Activated gamma-delta T cell treated with Interleukin-2 at 50 U/mL for 16 hours (primary cell): ENCODE measurements around the gene MYCBPAP.

Experiments used
- DNase-seq: peaks from one replicate; pipeline ENCODE4 v3.0.0-alpha.2; 2020

MYCBPAP gene

DNA sequence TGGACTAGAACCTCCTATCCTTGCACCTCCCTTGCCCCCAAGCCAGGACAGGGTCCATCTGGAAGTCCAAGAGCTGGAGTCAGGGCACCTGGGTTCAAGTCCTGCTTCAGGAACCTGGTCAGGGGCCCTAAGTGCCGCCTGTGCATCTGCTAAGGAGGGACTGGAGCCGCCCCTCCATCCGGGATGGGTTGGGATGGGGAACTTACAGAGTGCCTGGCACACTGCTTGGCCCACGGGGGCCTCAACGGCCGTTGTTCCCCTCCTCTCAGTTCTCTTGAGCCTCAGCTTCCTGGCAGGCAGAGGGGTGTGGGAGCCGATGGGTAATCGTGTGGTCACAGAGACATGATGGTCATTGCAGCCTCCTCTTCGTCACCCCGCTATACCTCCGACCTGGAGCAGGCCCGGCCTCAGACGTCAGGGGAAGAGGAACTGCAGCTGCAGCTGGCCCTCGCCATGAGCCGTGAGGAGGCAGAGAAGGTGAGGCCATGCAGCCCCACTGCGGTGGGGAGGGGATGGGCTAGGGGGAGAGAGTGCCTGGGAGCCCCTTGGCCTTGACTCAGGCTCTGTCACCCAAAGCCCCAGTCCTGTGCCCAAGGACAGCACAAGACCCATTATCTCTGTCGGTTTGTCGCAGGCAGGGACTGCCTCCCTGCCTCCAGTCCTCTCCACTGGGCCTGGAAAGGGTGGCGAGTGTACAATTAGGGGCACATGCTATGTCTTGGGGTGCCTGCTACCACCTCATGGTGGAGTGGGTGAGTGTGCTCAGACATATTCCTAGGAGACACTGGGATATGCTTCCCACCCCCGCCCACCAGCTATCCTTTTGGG is 29.7 kb downstream of the MYCBPAP start:
- DNase-seq, result no peak

DNA sequence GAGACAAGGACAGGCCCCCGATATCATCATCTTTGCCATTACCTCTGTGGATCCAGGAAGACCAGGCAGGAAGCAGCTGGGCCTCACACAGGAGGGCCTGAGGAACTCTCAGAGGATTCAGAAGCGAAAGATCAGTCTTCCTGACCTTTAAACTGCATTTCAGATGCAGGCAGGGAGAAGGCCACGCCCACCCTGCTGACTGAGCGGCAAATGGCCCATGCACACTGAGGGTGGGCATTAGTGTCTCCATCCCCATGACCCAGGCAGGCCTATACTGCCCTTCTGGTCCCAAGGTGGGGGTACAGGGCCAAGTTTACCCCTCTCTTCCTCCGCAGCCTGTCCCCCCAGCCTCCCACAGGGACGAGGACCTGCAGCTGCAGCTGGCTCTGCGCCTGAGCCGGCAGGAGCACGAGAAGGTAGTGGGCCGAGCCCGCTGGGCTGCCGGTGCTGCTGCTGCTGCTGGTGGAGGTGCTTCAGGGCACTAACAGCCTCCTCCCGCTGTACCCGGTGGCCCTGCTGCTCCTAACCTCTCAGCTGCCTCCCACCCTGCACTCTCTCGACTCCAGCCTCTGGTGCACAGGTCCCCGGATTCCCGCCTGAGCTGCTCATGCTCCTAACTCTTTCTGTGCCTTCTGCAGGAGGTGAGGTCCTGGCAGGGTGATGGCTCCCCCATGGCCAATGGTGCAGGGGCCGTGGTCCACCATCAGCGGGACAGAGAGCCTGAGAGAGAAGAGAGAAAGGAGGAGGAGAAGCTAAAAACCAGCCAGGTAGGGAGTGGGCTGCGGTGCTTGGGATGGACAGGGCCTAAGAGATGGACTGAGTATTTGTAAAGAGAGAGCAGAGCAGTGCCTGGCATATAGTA is 30.5 kb downstream of the MYCBPAP start:
- DNase-seq, result no peak

DNA sequence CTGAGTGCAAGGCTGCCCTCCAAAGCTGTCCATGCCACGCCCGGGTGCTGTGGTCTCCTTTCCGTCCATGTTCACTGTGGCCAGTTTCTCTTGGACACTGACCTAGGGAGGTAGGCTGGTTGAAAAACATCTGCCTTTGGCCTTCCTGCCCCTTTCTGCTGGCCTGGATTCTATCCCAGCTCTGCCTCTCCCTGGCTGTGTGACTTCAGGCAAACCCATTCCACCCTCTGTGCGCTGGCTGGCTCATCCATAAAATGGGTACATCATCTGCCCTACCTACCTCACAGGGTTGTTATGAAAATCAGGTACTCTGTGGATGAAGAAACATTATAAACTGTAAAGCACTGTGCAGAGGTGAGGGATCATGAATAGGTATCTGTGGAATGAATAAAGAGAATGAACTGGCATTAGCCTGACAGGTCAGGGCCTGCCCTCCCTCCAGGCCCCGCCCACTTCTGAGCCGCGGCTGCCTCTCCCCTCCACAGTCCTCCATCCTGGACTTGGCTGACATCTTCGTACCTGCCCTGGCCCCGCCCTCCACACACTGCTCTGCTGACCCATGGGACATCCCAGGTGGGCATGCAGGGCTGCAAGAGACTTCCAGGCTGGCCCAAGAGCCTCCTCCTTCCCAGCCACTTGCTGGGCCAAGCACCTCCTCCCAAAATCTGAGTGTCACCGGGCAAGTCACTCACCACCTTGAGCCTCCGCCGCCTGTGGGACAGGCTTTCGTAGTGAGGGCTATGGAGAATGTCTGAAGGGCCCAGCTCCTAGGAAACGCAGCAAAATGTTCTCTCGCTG is 31.7 kb downstream of the MYCBPAP start:
- no peak for DNase-seq

DNA sequence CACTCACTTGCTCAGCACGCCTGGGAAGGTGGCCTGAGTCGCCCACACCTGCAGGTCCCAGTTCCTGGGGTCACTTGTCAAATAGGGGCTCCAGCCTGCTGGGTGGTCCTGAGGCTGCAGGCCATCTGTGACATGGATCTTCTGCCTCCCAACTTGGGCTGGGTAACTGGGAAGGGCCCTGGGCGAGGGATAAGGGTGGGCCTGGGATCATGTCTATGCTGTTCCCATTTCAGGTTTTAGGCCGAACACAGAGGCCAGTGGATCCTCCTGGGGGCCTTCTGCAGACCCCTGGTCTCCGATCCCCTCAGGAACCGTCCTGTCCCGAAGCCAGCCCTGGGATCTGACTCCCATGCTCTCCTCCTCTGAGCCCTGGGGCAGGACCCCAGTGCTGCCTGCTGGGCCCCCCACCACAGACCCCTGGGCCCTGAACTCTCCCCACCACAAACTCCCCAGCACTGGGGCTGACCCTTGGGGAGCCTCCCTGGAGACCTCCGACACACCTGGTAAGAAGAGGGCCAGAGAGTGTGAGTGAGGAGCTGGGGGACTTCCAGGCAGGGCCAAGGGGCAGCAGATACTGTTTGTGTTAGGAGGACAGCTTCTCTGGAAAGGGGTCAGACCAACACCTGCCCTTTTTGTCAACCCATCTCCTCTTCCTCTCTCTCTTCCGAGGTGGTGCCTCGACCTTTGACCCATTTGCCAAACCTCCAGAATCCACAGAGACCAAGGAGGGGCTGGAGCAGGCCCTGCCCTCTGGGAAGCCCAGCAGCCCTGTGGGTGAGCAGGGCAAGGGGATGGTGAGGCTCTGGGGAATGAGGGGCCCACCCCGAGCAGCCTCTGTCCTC is 32.5 kb downstream of the MYCBPAP start:
- DNase-seq, result no peak

DNA sequence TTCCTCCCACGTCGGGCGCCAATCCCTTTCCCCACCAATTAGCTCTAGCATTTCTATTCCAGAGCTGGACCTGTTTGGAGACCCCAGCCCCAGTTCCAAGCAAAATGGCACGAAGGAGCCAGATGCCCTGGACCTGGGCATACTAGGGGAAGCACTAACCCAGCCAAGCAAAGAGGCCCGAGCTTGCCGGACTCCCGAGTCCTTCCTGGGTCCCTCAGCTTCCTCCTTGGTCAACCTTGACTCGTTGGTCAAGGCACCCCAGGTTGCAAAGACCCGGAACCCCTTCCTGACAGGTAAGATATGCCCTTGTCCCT is 33.1 kb downstream of the MYCBPAP start:
- DNase-seq, result no peak

DNA sequence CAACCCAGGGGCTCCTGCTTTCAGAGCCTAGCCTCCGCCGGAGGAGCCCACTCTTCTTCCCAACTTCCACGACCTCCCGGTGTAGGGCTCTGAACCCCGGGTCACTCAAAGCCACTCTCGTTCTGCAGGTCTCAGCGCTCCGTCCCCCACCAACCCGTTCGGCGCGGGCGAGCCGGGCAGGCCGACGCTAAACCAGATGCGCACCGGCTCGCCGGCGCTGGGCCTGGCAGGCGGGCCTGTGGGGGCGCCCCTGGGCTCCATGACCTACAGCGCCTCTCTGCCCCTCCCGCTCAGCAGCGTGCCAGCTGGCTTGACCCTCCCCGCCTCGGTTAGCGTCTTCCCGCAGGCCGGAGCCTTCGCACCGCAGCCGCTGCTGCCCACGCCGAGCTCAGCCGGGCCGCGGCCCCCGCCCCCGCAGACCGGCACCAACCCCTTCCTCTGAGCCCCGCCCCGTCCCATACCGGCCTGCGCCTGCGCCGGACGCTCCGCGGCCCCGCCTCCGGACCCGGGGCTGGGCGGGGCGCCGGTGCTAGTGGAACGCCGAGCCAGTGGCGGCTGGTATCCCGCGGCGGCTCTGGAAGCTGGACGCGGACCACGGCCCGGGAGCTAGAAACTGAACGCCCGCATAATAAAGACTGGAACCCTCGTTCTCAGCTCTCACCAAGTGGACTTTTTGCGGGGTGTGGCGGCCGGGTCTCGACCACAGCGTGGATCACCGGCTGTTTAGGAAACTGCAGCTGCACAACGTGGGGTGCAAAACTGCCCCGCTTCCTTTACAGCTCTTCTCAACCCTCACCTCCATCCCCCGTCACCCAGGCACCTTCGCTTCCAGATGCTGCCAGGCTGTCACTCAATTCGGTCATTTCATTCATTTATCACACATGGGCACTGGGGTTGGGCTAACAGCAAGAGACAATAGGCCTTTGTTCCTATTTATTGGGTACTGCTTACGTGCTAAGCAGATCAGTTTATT is 33.8 kb downstream of the MYCBPAP start:
- peak; percentile 77 for DNase-seq

DNA sequence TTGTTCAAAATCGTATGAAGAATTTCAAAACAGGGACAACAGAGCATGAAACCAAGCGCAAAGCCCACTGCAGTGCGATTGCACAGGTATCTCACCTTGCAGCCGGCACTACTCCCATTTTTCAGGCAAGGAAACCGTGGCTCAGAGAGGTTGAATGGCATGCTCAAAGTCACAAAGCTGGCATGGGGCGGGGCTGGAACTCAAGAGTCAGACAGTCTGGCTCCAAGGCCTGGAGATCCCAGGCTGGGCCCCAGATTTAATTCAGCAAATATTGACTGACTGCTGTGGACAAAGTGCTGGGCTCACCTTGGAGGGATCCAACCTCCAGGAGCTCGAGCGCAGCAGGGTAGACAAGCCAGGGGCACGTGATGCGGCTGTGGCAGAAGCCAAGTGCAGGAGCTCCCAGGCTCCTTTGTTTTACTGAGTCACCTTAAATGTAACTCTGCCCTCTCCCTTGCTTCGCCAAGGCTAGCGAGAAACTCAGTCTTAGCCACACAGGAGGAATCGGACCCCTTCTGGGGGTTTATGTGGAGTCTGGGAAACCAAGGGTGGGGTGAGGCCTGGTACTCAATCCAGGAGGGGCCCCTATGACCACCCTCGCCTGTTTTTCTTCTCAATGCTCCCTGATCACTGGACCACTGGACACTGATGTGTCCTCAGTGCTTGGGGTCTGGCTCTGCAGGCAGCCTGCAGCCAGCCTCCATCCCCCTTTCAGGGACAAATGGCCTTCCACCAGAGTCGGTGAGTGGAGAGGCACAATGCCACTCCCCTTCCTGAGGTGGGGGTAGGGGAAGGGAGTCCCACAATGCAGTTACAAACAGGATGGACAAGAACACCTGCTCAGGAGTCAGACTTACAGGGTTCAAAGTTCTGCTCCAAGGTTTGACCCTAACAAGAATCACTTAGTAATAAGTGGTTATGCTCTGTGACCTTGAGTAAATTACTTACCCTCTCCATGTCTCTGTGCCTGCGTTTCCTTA is 34.8 kb downstream of the MYCBPAP start:
- no peak for DNase-seq

DNA sequence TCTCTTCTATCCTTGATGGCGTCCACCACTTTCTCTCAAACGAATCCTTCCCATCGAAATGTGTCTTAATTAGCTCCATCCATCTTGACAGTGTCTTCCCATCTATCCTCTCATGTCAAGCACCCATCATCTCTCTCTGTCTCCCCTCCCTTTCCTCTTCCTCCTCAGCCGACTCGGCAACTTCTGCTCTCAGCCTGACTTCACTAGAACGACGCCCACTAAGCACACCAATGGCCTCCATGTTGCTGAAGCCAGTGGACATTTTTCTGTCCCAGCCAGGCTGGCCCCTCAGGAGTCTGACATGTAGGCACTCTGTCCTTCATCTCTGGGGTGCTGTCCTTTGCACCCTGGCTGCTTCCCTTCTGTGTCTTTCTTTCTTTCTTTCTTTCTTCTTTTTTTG is 36.3 kb downstream of the MYCBPAP start:
- DNase-seq, result no peak

DNA sequence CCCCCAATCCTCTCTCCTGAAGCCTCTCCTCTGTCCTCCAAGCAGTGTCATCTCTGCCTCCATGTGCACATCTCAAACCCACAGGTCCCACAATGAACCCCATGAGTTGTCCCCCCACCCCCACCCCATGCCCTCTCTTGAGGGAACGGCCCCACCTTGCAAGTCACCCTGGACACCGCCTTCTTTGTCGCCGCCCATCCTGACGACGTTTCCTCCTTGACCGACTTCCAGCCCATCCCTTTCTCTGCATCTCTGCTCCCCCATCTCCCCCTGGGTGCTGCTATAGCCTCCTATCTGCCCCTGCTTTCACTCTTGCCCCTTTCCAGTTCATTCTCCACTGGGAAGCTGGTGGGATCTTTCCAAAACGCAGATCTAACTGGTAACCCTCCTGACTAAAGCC is 37.1 kb downstream of the MYCBPAP start:
- no peak for DNase-seq

DNA sequence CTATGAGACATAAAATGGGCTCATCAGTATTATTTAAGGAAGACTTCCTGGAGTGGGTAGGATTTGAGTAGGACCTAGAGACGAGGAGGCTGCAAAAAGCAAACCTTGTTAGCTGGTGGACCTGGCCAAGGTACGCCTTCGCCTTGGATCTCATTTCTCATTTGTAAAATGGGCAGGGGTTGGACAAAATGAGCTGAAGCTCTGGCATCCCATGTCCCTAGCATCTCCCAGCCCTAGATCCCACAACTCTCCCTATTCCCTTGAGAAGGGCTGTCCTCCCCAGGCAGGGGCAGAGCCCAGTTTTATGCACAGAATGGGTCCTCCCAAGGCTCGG is 38.4 kb downstream of the MYCBPAP start:
- DNase-seq, result no peak

DNA sequence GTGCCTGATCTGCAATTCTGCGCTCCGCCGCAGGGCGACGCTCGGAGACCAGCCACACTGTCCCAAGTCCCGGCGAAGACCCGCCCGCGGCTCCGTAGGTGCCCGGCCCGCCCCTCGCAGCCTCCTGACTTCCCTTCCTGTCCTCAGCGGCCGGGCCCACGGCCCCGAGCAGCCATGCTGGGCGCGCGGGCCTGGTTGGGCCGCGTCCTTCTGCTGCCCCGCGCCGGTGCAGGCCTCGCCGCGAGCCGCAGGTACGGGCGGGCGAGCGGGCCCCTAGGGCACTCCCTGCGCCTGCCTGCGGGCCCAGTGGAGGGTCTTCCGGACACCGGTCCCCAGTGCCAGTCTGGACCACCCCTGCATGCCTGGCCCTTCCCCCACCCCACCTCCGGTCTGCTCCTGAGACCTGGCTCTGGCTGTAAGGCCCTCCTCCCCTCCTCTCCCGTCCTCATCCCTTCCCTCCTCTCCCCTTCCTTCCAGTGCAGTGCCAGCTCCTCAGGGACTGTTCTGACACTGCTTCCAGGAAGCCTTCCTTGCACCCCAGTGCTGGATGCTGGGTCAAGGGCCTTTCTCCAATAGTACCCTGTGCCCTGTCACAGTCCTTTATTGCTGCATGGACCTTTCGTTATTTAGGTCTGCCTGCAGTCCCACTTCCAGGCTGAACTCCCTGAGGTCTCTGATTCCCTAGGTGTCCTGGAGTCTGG is 38.9 kb downstream of the MYCBPAP start, which contains the start of gene SPATA20:
Gene SPATA20, plus strand, starts transcription at position 140 of the 701 bp plus-strand sequence. Its CDS starts 35 bp downstream, at position 175.
- peak; percentile 81 for DNase-seq

DNA sequence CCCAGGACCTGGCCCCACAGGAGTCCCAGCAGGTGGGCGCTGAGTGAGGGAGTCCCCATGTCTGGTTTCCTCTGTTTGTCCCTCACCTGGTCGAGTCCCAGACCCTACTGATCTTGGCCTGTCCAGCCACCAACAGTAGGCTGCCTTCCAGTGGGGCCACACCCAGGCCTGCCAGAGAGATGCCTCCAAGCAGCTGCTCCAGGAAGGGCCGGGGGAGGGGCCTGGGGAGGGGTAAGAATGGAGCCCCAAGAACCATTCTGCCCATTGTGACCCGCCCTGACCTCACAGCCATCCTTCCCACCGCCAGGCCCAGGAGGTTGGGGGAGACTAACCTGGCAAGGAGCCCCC is 39.5 kb downstream of the MYCBPAP start:
- DNase-seq, result no peak

DNA sequence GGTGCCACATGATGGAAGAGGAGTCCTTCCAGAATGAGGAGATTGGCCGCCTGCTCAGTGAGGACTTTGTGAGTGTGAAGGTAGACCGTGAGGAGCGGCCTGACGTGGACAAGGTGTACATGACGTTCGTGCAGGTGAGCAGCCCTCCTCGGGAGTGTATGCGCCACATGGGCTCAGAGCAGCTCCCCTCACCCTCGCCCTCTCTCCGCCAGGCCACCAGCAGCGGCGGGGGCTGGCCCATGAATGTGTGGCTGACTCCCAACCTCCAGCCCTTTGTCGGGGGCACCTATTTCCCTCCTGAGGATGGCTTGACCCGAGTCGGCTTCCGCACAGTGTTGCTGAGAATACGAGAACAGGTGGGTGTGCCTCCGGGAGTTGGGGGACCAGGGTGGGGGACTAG is 40.6 kb downstream of the MYCBPAP start:
- no peak for DNase-seq

DNA sequence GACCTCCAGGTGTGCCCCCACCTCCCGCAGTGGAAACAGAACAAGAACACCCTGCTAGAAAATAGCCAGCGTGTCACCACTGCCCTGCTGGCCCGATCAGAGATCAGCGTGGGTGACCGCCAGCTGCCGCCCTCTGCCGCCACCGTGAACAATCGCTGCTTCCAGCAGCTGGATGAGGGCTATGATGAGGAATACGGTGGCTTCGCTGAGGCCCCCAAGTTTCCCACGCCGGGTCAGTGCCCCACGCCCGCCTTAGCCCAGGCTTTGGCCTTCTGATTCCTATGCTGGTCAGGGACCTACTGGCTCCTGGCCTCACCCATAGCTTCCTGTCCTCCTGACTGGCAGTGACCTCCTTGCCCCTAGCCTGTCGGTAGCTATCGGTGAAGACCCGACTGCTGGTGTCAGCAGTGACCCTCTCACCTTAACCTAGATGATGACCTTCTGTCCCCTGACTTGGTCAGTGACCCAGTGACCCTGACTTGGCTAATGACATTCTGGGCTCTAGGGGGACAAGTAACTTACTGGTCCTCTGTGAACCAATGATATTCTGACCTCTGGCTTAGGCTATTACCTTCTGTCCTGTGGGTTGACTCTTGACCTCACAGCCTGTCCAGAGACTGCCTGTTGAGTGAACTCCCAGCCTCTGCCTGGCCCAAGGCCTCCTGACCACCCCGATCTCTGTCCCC is 41.2 kb downstream of the MYCBPAP start:
- no peak for DNase-seq

DNA sequence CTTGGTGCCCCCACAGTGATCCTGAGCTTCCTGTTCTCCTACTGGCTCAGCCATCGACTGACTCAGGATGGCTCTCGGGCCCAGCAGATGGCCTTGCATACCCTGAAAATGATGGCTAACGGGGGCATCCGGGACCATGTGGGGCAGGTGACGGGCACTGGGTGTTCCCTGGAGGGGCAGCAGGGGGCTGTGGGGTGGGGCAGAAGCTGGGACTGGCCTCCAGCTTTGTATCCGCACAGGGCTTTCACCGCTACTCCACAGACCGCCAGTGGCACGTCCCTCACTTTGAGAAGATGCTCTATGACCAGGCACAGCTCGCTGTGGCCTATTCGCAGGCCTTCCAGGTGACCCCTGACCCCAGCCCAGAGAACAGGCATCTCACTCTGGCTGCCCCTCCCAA is 41.7 kb downstream of the MYCBPAP start:
- no peak for DNase-seq

DNA sequence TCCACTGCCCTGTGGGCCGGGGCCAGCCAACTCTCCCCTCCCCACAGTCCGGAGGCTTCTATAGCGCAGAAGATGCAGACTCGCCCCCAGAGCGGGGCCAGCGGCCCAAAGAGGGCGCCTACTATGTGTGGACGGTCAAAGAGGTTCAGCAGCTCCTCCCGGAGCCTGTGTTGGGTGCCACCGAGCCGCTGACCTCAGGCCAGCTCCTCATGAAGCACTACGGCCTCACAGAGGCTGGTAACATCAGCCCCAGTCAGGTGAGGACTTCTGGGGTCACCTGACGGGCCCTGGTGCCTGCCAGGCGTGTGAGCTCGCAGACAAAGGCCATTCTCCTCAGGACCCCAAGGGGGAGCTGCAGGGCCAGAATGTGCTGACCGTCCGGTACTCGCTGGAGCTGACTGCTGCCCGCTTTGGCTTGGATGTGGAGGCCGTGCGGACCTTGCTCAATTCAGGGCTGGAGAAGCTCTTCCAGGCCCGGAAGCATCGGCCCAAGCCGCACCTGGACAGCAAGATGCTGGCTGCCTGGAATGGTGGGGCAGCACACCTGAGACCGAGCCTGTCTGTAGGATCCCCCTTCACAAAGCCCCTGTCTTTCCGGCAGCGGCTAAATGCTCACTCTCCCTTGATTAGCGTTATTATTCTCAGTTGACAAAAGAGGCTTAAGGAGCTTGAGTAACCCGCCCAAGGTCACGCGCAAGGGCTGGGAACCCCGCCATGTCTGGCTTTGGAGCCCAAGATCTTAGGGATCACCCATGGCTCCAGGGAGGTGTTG is 42.6 kb downstream of the MYCBPAP start:
- no peak for DNase-seq

DNA sequence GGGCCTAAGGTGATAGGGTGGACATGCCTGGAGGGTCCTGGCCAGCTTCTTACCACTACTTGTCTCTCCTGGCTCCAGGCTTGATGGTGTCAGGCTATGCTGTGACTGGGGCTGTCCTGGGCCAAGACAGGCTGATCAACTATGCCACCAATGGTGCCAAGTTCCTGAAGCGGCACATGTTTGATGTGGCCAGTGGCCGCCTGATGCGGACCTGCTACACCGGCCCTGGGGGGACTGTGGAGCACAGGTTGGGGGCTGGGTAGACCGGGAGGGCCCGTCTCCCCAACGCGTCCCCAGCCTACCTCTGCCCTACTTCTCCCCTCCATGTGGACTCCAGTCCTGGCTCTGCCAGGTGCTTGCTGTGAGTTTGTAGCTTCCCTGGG is 43.2 kb downstream of the MYCBPAP start:
- no peak for DNase-seq

DNA sequence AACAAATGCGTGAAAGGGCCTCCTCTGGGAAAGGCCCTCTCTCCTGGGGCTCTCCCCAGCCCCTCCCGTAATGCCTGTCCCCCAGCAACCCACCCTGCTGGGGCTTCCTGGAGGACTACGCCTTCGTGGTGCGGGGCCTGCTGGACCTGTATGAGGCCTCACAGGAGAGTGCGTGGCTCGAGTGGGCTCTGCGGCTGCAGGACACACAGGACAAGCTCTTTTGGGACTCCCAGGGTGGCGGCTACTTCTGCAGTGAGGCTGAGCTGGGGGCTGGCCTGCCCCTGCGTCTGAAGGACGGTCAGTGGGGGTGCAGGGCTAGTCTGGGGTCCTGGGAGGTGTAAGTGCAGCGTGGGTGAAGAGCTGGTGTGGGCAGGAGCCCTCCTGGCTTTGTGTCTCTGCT is 43.6 kb downstream of the MYCBPAP start:
- no peak for DNase-seq
